GM12873 (cell line): ENCODE data around the gene PPP1R3C.

Source experiments
- CTCF ChIP-seq: IDR thresholded peaks from 2 replicates; pipeline ENCODE4 v1.5.1; 2012; ENCODE audit warnings: low read depth, mild to moderate bottlenecking, moderate library complexity, low read length, control low read depth; ENCODE audit not compliant: insufficient read depth; ENCODE audit errors: missing control alignments

Gene PPP1R3C

GRCh38 chr10:91642831-91643692, 10.2 kb upstream of the PPP1R3C start:
- TF ChIP-seq CTCF = no peak

- no peak for TF ChIP-seq CTCF
Measured at GRCh38 chr10:91636892-91637291, 4.0 kb upstream of the PPP1R3C start.

- TF ChIP-seq CTCF = peak; percentile 68
Measured at GRCh38 chr10:91635401-91636400, 2.8 kb upstream of the PPP1R3C start.

GRCh38 chr10:91634898-91635297, 2.0 kb upstream of the PPP1R3C start:
- no peak for TF ChIP-seq CTCF

GRCh38 chr10:91634246-91634645, 1.4 kb upstream of the PPP1R3C start:
- TF ChIP-seq CTCF = no peak

GRCh38 chr10:91630625-91631024, 2.2 kb downstream of the PPP1R3C start:
- TF ChIP-seq CTCF = no peak
